BJ (cell line): Measurements from ENCODE around the gene U2AF2. TPM values are rescaled to one million over a fixed set of nuclear protein-coding genes. Genes with fewer than 3 reads are reported as not detected.

Experiments used
- CTCF ChIA-PET: fragments of 350-600 bp; formaldehyde crosslinking; extraction: SDS; loops from one replicate; lab custom pipeline; 2021; ENCODE audit warnings: antibody characterized with exemption, inconsistent platforms; lab: Yijun Ruan, JAX
- POLR2A ChIA-PET: fragments of 300-600 bp; sonication (Branson Sonifier 250); formaldehyde crosslinking; extraction: SDS; loops from one replicate; lab custom pipeline; 2021; ENCODE audit warnings: antibody characterized with exemption; lab: Charles Lee
- DNase-seq: peaks from one replicate; pipeline ENCODE4 v3.0.0-alpha.2; 2011; ENCODE audit warnings: low read depth
- H3K27me3 ChIP-seq: 2 replicates; pipeline ENCODE4 v1.6.0; 2011; ENCODE audit warnings: low read length; ENCODE audit not compliant: control insufficient read depth, insufficient read depth
- H3K36me3 ChIP-seq: 2 replicates; pipeline ENCODE4 v1.5.1; 2011; ENCODE audit warnings: low read length; ENCODE audit not compliant: control insufficient read depth, insufficient read depth
- H3K4me3 ChIP-seq: 2 replicates; pipeline ENCODE4 v1.5.1; 2011; ENCODE audit warnings: low read depth, mild to moderate bottlenecking, control low read depth, low read length
- polyA plus RNA-seq: library from polyadenylated mRNA; depleted of rRNA; stranded (reverse); fragments of >200 nt; gene quantifications from 2 replicates; pipeline ENCODE4 v1.2.3, GENCODE V29; 2011
- TF ChIP-seq, protein P1 (sequence below): IDR thresholded peaks from 2 replicates; pipeline ENCODE4 v1.5.1; 2011; ENCODE audit warnings: low read depth, mild to moderate bottlenecking, control low read depth, inconsistent platforms, low read length, moderate library complexity; ENCODE audit not compliant: insufficient read depth

Gene U2AF2
- polyA plus RNA-seq, 1 experiment = 170 TPM

- H3K27me3 ChIP-seq = no peaks in the 10 kb centered on the region
- TF ChIP-seq, protein P1, sequence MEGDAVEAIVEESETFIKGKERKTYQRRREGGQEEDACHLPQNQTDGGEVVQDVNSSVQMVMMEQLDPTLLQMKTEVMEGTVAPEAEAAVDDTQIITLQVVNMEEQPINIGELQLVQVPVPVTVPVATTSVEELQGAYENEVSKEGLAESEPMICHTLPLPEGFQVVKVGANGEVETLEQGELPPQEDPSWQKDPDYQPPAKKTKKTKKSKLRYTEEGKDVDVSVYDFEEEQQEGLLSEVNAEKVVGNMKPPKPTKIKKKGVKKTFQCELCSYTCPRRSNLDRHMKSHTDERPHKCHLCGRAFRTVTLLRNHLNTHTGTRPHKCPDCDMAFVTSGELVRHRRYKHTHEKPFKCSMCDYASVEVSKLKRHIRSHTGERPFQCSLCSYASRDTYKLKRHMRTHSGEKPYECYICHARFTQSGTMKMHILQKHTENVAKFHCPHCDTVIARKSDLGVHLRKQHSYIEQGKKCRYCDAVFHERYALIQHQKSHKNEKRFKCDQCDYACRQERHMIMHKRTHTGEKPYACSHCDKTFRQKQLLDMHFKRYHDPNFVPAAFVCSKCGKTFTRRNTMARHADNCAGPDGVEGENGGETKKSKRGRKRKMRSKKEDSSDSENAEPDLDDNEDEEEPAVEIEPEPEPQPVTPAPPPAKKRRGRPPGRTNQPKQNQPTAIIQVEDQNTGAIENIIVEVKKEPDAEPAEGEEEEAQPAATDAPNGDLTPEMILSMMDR = no peak
- POLR2A ChIA-PET = no interaction called here
- CTCF ChIA-PET = interaction anchor here (0.6 to 2.4 kb wide), 24 partner anchors 12 to 1468 kb away, joined by 3 to 40 read pairs (median 6); partner anchors contain the start of genes ZNF579 and ZNF784
- DNase-seq = no peak
- no peak overlapping the region for H3K4me3 ChIP-seq
- peaks cover 6% of the 10 kb centered on the region; the same call in 1 of the 2 replicates for H3K36me3 ChIP-seq
Observed at GRCh38 chr19:55606817-55607216, 48.0 kb upstream of the U2AF2 start.

DNA sequence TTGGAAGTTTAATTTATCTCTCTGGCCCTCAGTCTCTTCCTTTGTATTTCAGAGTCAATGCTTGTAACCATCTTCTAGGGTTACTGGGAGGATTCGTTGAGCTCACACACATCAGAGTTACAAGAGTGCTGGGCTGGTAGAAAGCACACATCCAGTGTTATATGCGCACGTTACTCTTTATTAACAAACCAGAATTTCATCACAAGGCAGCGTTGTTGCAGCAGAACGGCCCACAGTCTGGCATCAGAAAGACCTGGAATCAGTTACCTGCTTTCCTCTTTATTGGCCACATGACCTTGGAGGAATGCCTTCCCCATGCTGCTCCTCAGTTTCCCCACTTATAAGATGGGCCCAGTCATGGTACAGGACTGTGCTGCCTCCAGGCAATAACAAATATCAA, 45.5 kb upstream of the U2AF2 start:
- H3K36me3 ChIP-seq = peaks cover 7% of the 10 kb centered on the region; the same call in 1 of the 2 replicates
- no peak overlapping the region for H3K4me3 ChIP-seq
- no peaks in the 10 kb centered on the region for H3K27me3 ChIP-seq
- no peak for DNase-seq
- ChIA-PET POLR2A (no interaction called here), CTCF (interaction anchor here (0.5 kb wide), 1 partner anchor 442 kb away, joined by 4 read pairs; no protein-coding TSS in a partner anchor)
- TF ChIP-seq, protein P1 = no peak

- TF ChIP-seq, protein P1 = no peak
- Histone ChIP-seq H3K36me3 (peaks cover 13% of the 10 kb centered on the region), H3K27me3 (no peaks in the 10 kb centered on the region), H3K4me3 (no peak overlapping the region)
- CTCF ChIA-PET = interaction anchor here (0.9 to 1.2 kb wide), 2 partner anchors 16 to 21 kb away, joined by 3 read pairs; no protein-coding TSS in a partner anchor
- no peak for DNase-seq
- POLR2A ChIA-PET = no interaction called here
Observed at GRCh38 chr19:55611300-55611982, 43.4 kb upstream of the U2AF2 start.

- ChIA-PET POLR2A (no interaction called here), CTCF (interaction anchor here (1.2 kb wide), 1 partner anchor 20 kb away, joined by 3 read pairs; no protein-coding TSS in a partner anchor)
- Histone ChIP-seq H3K36me3 (peaks cover 18% of the 10 kb centered on the region), H3K27me3 (no peaks in the 10 kb centered on the region), H3K4me3 (no peak overlapping the region)
- TF ChIP-seq, protein P1 = no peak
- DNase-seq = no peak
Observed at GRCh38 chr19:55611983-55612645, 42.7 kb upstream of the U2AF2 start.

- Histone ChIP-seq H3K36me3 (peaks cover 21% of the 10 kb centered on the region), H3K27me3 (no peaks in the 10 kb centered on the region), H3K4me3 (no peak overlapping the region)
- no peak for DNase-seq
- POLR2A ChIA-PET = no interaction called here
- TF ChIP-seq, protein P1 = no peak
- CTCF ChIA-PET = no interaction called here
Observed at GRCh38 chr19:55613396-55613795, 41.4 kb upstream of the U2AF2 start.
